GM18951 (cell line): Measurements from ENCODE around the gene ENTPD8.

Experiments used
- POLR2A ChIP-seq: IDR thresholded peaks from 4 replicates; pipeline ENCODE4 v1.6.1; 2011; ENCODE audit warnings: mild to moderate bottlenecking; ENCODE audit not compliant: insufficient read length, insufficient read depth; ENCODE audit errors: extremely low read depth
- in situ Hi-C: fragments of 300-500 bp; cut with MboI; formaldehyde crosslinking; loops from one replicate; pipeline ENCODE4 v1.12.0; 2022; ENCODE audit warnings: low sequenced_read_pairs, mixed read lengths, inconsistent platforms; ENCODE audit not compliant: unreplicated experiment

The ENTPD8 gene

DNA sequence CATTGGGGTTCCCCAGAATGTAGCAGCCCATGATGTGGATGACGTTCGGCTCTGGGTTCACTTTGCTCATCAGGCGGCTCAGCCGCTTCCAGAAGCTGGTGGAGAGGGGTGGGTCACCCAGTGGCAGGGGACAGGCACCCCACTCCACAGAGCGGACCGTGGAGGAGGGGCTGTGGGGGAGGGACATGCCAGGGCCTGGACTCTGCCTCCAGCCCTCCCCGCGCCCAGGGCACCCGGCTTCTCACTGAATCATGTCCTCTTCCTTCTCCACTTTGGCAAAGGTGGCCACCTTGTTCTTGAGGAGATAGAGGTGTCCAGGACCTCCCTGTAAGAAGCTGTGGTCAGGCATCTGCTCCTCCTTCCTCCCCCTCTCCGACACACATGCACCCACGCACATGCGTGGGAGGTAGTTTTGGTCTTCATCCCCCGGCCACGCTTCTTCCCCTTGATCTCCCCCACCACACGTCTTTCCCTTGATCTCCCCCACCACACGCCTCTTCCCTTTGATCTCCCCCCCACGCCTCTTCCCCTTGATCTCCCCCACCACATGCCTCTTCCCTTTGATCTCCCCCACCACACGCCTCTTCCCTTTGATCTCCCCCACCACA lies 8.9 kb upstream of the ENTPD8 start:
- in situ Hi-C loops: no loop called here
- no peak for TF ChIP-seq POLR2A

DNA sequence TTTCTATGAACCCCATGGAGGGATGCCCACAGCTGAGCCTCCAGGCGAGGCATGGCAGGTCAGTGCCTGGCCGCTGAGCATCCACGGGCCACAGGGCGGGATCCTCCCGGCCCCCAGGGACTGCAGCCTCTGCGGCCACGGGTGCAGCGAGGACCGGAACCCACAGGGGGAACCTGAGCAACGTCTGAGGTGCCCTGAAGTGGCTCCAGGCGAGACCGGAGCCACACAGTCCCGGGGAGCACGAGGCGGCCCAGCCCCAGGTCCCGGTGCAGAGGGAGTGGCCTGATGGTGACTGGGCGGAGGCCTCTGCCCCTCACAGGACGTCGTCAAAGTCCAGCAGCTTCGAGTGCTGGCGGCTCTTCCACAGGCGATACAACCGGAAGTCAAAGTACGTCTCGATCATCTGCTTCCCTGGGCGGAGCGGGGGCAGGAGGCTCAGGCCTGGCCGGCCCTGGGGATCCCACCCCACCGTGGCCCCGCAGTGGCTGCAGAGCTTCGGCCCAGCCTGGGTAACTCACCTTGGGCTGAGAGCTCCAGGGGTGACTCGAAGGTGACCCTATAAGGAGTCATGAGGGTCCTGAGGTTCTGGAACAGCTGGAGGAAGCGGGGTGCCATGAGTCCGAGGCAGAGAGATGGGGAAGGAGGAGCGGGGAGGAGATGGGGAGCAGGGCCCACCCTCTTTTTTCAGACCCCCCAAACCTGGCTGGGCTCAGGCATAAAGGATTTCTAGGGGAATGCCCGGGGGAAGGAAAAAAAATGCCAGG lies 8.1 kb upstream of the ENTPD8 start:
- in situ Hi-C loops: no loop called here
- TF ChIP-seq POLR2A: no peak

DNA sequence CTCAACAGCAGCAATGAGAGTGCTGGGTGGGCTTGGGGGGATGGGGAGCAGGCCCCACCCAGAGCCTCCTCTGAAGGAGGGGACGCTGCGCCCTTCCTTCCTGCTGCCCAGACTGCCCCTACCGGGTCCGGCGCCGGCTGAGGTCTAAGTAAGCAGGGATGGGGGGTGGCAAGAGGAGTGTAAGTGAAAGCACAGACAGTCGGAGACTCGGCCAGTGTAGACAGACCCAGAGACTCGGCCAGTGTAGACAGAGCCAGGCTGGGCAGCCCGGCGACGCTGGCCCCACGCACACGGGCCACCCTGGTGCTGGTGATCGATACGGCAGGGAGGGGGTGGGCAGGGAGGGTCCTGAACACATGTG lies 7.4 kb upstream of the ENTPD8 start:
- TF ChIP-seq POLR2A: no peak
- in situ Hi-C loops: no loop called here

DNA sequence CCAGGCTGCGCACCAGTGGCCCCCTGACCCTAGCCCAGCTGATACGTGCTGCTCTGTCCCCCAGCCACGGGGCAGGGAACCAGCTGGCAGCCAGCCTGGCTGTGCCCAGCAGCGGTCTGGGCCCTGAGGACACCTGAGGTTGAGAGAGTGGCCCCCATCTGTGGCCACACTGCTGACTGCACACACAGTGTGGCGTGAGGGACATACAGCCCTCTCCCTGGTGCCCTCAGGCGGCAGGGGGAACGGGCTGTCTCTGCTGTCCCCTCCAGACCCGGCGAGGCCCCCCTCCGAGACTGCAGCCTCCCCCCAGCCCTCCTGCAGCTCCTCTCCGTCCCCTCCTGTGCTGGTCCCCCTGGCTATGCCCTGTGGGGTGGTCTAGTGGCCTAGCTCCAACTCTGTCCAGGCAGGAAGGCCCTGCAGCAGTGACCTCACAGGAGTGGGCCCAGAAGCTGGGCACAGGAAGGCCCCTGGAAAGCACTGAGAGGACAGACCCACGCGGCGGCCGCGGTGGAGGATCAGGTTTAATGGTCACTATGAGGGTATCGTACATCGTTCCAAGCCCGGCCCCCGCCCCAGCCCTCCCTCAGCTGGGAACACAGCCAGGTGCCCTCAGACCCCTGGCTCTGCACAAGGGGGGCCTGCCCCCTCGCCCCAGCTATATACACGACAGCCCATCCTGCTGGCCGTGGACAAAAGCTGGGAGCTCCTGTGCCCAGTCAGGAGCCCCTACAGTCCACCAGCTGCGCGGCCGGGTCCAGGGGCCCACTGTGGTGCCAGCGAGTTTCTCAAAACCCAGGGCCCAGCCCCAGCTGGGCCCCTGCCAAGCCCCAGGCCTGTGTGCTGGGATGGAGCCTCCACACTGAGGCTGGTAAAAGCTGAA lies 6.8 kb upstream of the ENTPD8 start:
- in situ Hi-C loops: no loop called here
- TF ChIP-seq POLR2A: no peak

DNA sequence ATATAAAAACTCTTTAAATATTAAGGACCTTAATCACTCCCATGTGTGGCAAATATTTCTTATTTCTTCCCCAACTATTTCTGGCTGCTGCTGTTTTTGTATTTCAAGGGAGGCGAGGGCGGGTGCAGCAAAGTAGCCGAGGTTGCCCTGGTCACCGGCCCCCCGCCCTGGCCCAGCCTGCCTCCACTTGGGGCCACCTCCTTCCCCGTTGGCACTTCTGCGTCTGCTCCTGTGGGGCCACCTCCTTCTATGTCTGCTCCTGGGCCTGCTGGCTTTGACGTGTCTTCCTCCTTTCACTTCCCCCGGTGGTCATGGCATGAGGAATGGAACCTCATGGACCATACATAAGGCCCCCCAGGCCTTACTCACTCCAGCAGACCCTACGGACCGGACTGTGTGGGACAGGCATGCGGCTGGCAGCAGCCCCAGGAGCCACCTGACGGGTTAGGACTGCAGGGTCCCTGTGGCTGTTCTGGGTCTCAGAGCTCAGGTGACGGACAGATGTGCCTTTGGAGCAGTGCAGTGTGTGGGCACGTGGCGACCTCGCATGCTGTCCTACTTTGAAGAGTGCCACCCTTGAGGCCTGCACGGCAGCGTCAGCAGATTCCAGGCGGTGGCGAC lies 5.8 kb upstream of the ENTPD8 start:
- TF ChIP-seq POLR2A: no peak
- in situ Hi-C loops: no loop called here

DNA sequence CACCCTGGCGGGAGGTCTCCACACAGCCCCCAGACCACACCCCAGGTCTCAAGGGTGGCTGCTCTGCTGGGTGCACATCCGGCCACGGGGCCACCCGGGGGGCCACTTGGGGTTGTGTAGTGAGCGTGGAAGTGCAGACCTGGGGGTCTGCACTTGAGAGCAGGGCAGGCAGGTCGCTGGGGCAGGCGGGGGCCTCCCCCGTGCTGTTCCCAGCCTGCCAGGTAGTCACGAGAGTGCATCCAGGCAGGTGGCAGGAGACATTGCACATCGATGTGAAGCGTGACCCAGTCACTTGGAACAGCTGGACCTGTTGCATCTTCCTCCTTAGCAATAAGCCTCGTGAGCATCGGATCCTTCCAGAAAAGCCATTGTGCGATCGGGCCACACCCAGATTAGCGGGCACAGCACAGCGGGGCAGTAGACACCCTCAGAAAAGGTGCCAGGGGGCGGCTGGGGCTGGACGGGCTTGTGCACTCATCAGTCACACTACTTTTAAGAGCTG lies 4.8 kb upstream of the ENTPD8 start:
- in situ Hi-C loops: no loop called here
- TF ChIP-seq POLR2A: no peak

DNA sequence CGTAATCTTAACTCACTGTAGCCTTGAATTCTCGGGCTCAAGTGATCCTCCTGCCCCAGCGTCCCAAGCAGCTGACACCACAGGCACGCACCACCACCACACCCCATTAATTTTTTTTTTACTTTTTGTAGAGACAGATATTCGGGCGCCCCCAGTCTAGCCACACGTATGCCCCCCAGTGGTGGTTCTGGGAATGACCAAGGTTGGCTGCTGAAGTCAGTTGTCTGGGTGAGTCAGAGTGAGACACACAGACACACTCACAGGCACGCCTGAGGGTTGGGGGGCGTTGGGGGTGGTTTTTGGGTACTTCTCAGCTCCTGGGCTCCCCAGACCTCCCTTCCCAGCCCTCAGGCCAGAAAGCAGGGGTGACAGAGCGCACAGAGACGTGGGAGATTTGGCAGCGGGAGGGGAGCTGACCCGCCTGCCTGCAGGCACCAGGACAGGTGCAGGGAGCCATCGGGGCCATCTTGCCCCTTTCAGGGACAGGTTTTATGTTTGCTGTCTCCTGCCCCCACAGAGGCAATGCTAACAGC lies 4.2 kb upstream of the ENTPD8 start:
- in situ Hi-C loops: no loop called here
- no peak for TF ChIP-seq POLR2A

DNA sequence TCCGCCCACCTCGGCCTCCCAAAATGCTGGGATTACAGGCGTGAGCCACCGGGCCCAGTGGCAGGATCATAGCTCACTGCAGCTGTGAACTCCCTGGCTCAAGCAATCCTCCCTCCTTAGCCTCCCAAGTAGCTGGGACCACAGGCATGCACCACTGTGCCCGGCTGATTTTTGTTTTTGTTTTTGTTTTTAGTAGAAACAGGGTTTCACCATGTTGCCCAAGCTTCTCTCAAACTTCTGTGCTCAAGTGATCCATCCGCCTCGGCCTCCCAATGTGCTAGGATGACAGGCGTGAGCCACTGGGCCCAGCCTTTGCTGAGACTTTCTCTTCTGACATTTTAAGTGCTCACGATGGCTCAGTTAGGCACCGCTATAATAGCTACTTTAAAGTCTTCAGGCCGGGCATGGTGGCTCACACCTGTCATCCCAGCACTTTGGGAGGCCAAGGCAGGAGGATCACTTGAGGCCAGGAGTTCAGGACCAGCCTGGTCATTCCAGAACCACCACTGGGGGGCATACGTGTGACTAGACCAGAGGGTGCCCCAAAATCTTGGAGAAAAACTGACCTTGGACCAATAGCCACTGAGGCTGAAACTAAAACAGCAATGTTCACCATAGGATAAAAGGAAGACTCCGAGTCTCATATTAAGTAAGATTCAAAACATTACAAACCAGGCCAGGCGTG lies 3.1 kb upstream of the ENTPD8 start:
- in situ Hi-C loops: no loop called here
- TF ChIP-seq POLR2A: no peak

DNA sequence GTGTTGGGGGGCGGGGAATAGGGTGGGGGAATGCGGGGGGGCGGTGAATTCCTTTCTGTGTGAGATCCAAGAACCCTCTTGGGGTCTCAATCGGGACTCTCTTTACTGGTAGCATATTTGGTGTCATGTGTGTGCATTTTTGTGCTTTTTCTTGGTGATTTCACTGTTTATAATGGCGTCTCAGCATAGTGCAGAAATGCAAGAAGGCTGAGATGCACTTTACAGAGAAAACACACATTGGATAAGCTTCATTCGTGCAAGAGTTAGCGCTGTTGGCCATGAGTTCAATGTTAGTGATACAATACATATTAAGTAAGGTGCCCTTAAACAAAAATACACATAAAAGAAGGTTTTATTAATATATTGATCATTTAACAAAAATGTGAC lies 771 bp upstream of the ENTPD8 start:
- in situ Hi-C loops: no loop called here
- no peak for TF ChIP-seq POLR2A

DNA sequence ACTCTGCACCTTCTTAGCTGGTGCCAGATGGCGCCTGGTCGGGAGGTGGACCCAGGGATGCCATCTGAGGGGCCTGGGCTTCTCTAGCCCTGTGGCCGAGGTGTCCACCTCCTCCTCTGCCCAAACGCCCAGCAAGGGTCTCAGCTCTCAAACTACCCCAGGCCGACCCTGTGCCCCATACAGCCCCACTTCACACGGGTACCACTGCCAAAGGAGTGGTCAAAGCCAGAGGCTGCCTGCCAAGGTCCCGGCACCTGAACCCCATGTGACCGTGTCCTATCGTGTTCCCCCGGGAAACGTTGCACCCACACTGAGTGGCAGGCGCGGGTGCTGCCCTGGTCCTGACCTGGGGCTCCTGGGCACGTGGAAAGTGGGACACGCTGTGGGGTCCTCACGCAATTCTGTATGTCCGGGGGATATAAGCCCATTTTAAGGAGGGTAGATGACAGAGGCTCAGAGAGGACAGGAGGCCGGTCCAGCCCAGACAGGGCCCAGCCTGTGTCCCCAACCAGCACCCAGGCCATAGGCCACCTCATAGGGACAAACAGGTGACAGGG lies 1.9 kb downstream of the ENTPD8 start:
- in situ Hi-C loops: no loop called here
- TF ChIP-seq POLR2A: no peak

DNA sequence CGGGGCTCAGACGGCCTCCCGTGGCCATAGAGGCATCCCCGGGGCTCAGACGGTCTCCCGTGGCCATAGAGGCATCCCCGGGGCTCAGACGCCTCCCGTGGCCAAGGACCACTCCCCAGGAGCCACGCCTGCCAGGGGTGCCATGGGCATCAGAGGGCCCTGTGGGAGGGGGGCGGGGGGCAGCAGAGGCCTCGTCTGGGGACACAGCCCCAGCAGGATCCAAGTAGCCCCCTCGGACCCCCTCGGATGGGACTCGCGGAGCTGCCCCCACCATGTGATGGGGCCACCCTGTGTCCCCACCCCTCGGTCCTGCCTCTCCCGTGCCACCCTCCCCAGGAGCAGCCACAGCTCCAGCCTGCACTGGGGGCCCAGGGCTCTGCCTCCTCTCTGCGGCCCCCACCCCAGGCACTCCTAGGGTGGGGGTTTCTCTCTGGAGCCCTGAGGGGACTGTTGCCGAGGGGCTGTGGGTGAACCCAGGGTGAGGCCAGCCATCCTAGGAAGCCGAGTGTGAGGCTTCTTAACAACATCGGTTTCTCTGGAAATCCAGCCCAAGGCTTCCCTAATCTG lies 2.5 kb downstream of the ENTPD8 start:
- TF ChIP-seq POLR2A: no peak
- in situ Hi-C loops: no loop called here
